B cell (primary cell): ENCODE measurements around the gene RUSF1. TPM values are rescaled to one million over a fixed set of nuclear protein-coding genes. Genes with fewer than 3 reads are reported as not detected.

Source experiments
- ATAC-seq: fragments of 200-7000 bp; cut with Tn5 transposase; one replicate; pipeline ENCODE4 v1.10.0; 2021; ENCODE audit warnings: low read depth, mild to moderate bottlenecking, moderate number of reproducible peaks, moderate library complexity
- CTCF ChIA-PET: fragments of 350-600 bp; sonication (Branson Sonifier 250); formaldehyde crosslinking; loops from one replicate; lab custom pipeline; 2021; ENCODE audit warnings: antibody characterized with exemption, inconsistent platforms; lab: Charles Lee
- POLR2A ChIA-PET: fragments of 350-600 bp; sonication (Branson Sonifier 250); formaldehyde crosslinking; loops from one replicate; lab custom pipeline; 2021; ENCODE audit warnings: antibody characterized with exemption; lab: Charles Lee
- DNase-seq: peaks from one replicate; pipeline ENCODE4 v3.0.0; 2013
- H2AFZ ChIP-seq: 2 replicates; pipeline ENCODE4 v1.6.1; 2012; ENCODE audit warnings: mild to moderate bottlenecking, low read depth, low read length; ENCODE audit not compliant: insufficient read depth, poor library complexity, severe bottlenecking
- H3K27ac ChIP-seq, 2 donors: 1 replicate in 1 of 2; 2 replicates in 1 of 2; pipeline ENCODE4 v1.5.1; 2012 to 2013; ENCODE audit warnings: low read length in 2 of 2, mild to moderate bottlenecking in 2 of 2, moderate library complexity in 1 of 2
- H3K27me3 ChIP-seq, 4 experiments: fragments of 200-600 bp in 1 of 4; sonication (generic) in 1 of 4; replicated peaks in 1 of 4; 1 replicate in 2 of 4; 2 replicates in 2 of 4; pipeline versions ENCODE4 v1.6.1 to v1.7.0; 2013 to 2016; ENCODE audit warnings: low read length in 3 of 4, mild to moderate bottlenecking in 2 of 4, mixed read lengths in 1 of 4, moderate library complexity in 1 of 4; ENCODE audit not compliant: insufficient read depth in 4 of 4, control insufficient read depth in 3 of 4; ENCODE audit errors: control extremely low read depth in 1 of 4
- H3K36me3 ChIP-seq, 2 experiments: replicated peaks in 1 of 2; 1 replicate in 1 of 2; 2 replicates in 1 of 2; pipeline versions ENCODE4 v1.6.1 to v1.7.1; 2013; ENCODE audit warnings: low read length in 1 of 2; ENCODE audit not compliant: insufficient read depth in 2 of 2, control insufficient read depth in 1 of 2; ENCODE audit errors: control extremely low read depth in 1 of 2, extremely low read depth in 1 of 2
- H3K4me1 ChIP-seq, 2 donors: fragments of 200-600 bp in 1 of 2; sonication (generic) in 1 of 2; 1 replicate in 1 of 2; 2 replicates in 1 of 2; pipeline versions ENCODE4 v1.5.1 to v1.6.1; 2013 to 2017; ENCODE audit warnings: low read length in 2 of 2; ENCODE audit not compliant: control insufficient read depth in 2 of 2, insufficient read depth in 2 of 2
- H3K4me2 ChIP-seq: replicated peaks from 2 replicates; pipeline ENCODE3; 2012; ENCODE audit warnings: mild to moderate bottlenecking, low read depth, low read length; ENCODE audit not compliant: poor library complexity, severe bottlenecking
- H3K4me3 ChIP-seq, 5 experiments: fragments of 200-600 bp in 1 of 5; sonication (generic) in 1 of 5; 1 replicate in 3 of 5; 2 replicates in 2 of 5; pipeline versions ENCODE4 v1.5.1 to v1.7.0; 2011 to 2016; ENCODE audit warnings: low read length in 4 of 5, mild to moderate bottlenecking in 4 of 5, low read depth in 2 of 5, control low read depth in 1 of 5, moderate library complexity in 1 of 5; ENCODE audit not compliant: insufficient read depth in 1 of 5; ENCODE audit errors: control extremely low read depth in 1 of 5, extremely low read depth in 1 of 5
- H3K79me2 ChIP-seq: fragments of 200-600 bp; sonication (generic); one replicate; pipeline ENCODE4 v1.6.0; 2016; ENCODE audit warnings: low read length; ENCODE audit not compliant: control insufficient read depth, insufficient read depth
- H3K9ac ChIP-seq: fragments of 200-600 bp; sonication (generic); 2 replicates; pipeline ENCODE4 v1.6.1; 2017; ENCODE audit warnings: mild to moderate bottlenecking, low read length, moderate library complexity
- H3K9me3 ChIP-seq, 3 donors: one replicate each; pipeline versions ENCODE4 v1.6.1 to v1.7.1; 2013; ENCODE audit warnings: low read length in 2 of 3; ENCODE audit not compliant: control insufficient read depth in 2 of 3, insufficient read depth in 1 of 3; ENCODE audit errors: control extremely low read depth in 1 of 3
- H4K20me1 ChIP-seq: 2 replicates; pipeline ENCODE4 v1.6.0; 2012; ENCODE audit warnings: mild to moderate bottlenecking, low read length; ENCODE audit not compliant: insufficient read depth, control insufficient read depth, poor library complexity, severe bottlenecking
- H3K27ac Mint-ChIP-seq: one replicate; pipeline ENCODE4 v1.8.0; 2021; ENCODE audit warnings: mixed read lengths
- H3K27me3 Mint-ChIP-seq: one replicate; pipeline ENCODE4 v1.8.0; 2021; ENCODE audit warnings: mixed read lengths
- H3K4me1 Mint-ChIP-seq: one replicate; pipeline ENCODE4 v1.8.0; 2021; ENCODE audit warnings: mixed read lengths
- H3K4me3 Mint-ChIP-seq: one replicate; pipeline ENCODE4 v1.8.0; 2021; ENCODE audit warnings: mixed read lengths
- H3K9me3 Mint-ChIP-seq: one replicate; pipeline ENCODE4 v1.8.0; 2022; ENCODE audit warnings: mixed read lengths; ENCODE audit not compliant: insufficient read depth
- EZH2 ChIP-seq: IDR thresholded peaks from 2 replicates; pipeline ENCODE4 v1.6.1; 2012; ENCODE audit warnings: borderline replicate concordance, low read depth, mild to moderate bottlenecking, moderate library complexity, low read length; ENCODE audit not compliant: insufficient read depth, poor library complexity, severe bottlenecking
- WGBS: methylation state at CpG from one replicate; pipeline ENCODE4 v1.1.5; 2013; ENCODE audit warnings: missing lambda C conversion rate; ENCODE audit not compliant: insufficient coverage; 5-methylcytosine and 5-hydroxymethylcytosine counted together
- intact Hi-C: fragments of 100-400 bp; cut with micrococcal nuclease; formaldehyde crosslinking; loops from one replicate; pipeline ENCODE4 v1.10.0; 2022
- polyA plus RNA-seq: library from polyadenylated mRNA; depleted of rRNA; stranded (reverse); fragments of >200 nt; gene quantifications from 2 replicates; pipeline ENCODE4 v1.2.3, GENCODE V29; 2012
- total RNA-seq, 2 donors: library from RNA; stranded (reverse); fragments of 120-200 nt in 1 of 2; gene quantifications; 1 replicate in 1 of 2; 2 replicates in 1 of 2; pipeline versions ENCODE4 v1.2.3 to v1.2.4, GENCODE V29; 2013 to 2022
- TF ChIP-seq, protein P1 (sequence below): fragments of 200-600 bp; IDR thresholded peaks from one replicate; pipeline ENCODE4 v1.8.0; 2022; ENCODE audit warnings: antibody characterized with exemption, mild to moderate bottlenecking

The RUSF1 gene
- total and polyA plus RNA-seq, 2 donors (not counting 1 experiment from before 2014, with no cell fraction given), result 103 to 132 TPM

DNA sequence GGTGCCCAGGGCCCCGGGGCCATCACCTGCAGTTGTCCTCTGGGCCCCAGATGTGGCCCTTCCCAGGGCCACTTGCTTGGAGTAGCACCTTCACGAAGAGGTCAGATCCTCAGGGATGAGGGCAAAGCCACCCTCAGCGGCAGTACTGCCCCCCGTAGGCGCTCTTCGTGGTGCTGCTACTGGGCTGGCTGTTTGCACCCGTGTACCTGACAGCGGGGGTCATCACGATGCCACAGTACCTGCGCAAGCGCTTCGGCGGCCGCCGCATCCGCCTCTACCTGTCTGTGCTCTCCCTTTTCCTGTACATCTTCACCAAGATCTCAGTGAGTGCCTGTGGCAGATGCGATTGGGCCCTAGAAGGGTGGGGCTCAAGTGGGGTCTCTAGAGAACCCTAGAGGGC lies 22.6 kb downstream of the RUSF1 start:
- Histone ChIP-seq H3K4me3 (no peak overlapping the region), H3K4me2 (no peak overlapping the region), H3K27ac (no peak overlapping the region), H3K79me2 (no peaks in the 10 kb centered on the region), H3K36me3 (no peaks in the 10 kb centered on the region), H4K20me1 (peaks cover 6% of the 10 kb centered on the region), H3K27me3 (peaks cover 0 to 18% (median 4%) of the 10 kb centered on the region in 4 experiments), H3K9ac (no peak overlapping the region), H3K4me1 (peaks cover 10 to 16% of the 10 kb centered on the region in 2 donors), H2AFZ (no peak overlapping the region), H3K9me3 (peaks cover 0 to 5% (median 0%) of the 10 kb centered on the region in 3 donors)
- H3K4me1 Mint-ChIP-seq, result peaks cover 12% of the 10 kb centered on the region
- no peak overlapping the region for H3K4me3 Mint-ChIP-seq
- no peaks in the 10 kb centered on the region for H3K9me3 Mint-ChIP-seq
- ATAC-seq (no peak), DNase-seq (no peak)
- POLR2A ChIA-PET, result interaction anchor here (0.5 kb wide), 1 partner anchor 483 kb away, joined by 4 read pairs; no protein-coding TSS in a partner anchor
- CTCF ChIA-PET, result interaction anchor here (0.9 kb wide), 1 partner anchor 25 kb away, joined by 3 read pairs; no protein-coding TSS in a partner anchor
- no peak overlapping the region for H3K27ac Mint-ChIP-seq
- intact Hi-C loops, result no loop called here
- WGBS, result 99% methylated on average over 16 of the region's 17 CpGs
- peaks cover 17% of the 10 kb centered on the region for H3K27me3 Mint-ChIP-seq
- no peak for TF ChIP-seq EZH2
- TF ChIP-seq, protein P1, sequence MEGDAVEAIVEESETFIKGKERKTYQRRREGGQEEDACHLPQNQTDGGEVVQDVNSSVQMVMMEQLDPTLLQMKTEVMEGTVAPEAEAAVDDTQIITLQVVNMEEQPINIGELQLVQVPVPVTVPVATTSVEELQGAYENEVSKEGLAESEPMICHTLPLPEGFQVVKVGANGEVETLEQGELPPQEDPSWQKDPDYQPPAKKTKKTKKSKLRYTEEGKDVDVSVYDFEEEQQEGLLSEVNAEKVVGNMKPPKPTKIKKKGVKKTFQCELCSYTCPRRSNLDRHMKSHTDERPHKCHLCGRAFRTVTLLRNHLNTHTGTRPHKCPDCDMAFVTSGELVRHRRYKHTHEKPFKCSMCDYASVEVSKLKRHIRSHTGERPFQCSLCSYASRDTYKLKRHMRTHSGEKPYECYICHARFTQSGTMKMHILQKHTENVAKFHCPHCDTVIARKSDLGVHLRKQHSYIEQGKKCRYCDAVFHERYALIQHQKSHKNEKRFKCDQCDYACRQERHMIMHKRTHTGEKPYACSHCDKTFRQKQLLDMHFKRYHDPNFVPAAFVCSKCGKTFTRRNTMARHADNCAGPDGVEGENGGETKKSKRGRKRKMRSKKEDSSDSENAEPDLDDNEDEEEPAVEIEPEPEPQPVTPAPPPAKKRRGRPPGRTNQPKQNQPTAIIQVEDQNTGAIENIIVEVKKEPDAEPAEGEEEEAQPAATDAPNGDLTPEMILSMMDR, result no peak

DNA sequence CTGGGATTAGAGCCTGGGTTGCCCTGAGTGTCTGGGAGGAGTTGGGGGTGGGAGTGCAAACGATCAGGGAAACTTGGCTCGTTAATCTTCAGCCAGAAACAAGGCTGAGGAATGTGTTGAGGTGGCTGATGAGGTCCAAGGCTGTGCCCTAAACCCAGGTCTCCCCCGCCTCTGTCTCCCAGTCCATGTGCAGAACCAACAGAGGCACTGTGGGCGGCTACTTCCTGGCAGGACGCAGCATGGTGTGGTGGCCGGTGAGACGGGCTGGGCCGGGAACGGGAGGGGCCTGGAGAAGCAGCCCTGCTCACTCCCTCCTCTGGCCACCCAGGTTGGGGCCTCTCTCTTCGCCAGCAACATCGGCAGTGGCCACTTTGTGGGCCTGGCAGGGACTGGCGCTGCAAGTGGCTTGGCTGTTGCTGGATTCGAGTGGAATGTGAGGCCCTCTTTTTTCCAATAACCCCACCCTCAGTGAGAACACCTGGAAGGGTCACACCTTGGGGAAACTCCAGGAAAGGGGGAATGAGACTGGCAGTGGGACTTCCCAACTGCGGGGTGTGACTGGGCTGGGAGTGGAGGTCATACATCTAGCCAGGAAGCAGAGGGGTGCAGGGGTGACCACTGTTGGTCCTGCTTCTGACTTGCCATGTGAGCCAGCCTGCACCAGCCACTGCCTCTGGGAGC lies 23.6 kb downstream of the RUSF1 start:
- ChIA-PET POLR2A (no interaction called here), CTCF (no interaction called here)

More for the DNA sequence above, 23.6 kb downstream of the RUSF1 start:
- Histone ChIP-seq H2AFZ (no peak overlapping the region), H3K79me2 (no peaks in the 10 kb centered on the region), H3K4me3 (no peak overlapping the region), H3K9me3 (peaks cover 0 to 5% (median 0%) of the 10 kb centered on the region in 3 donors), H3K36me3 (no peaks in the 10 kb centered on the region), H3K9ac (no peak overlapping the region), H4K20me1 (peaks cover 6% of the 10 kb centered on the region), H3K4me1 (peaks cover 10 to 16% of the 10 kb centered on the region in 2 donors), H3K4me2 (no peak overlapping the region), H3K27me3 (peaks cover 0 to 18% (median 4%) of the 10 kb centered on the region in 4 experiments), H3K27ac (no peak overlapping the region)
- H3K4me1 Mint-ChIP-seq, result peaks cover 12% of the 10 kb centered on the region
- no peak overlapping the region for H3K4me3 Mint-ChIP-seq
- no peak for DNase-seq
- WGBS, result 89% methylated on average over 11 of the region's 14 CpGs
- no peak for ATAC-seq
- no peak overlapping the region for H3K27ac Mint-ChIP-seq
- no peak for TF ChIP-seq EZH2
- TF ChIP-seq, protein P1, result no peak
- peaks cover 19% of the 10 kb centered on the region for H3K27me3 Mint-ChIP-seq
- no peaks in the 10 kb centered on the region for H3K9me3 Mint-ChIP-seq
- intact Hi-C loops, result no loop called here
